NB4 (cell line): ENCODE measurements around the gene NCR1.

Experiments
- MYC ChIP-seq: IDR thresholded peaks from 2 replicates; pipeline ENCODE4 v1.6.1; 2011; ENCODE audit warnings: low read depth, low read length
- POLR2A ChIP-seq: IDR thresholded peaks from 2 replicates; pipeline ENCODE4 v1.6.1; 2011; ENCODE audit warnings: mild to moderate bottlenecking; ENCODE audit not compliant: insufficient read length; ENCODE audit errors: extremely low read depth
- TF ChIP-seq, protein P1 (sequence below): IDR thresholded peaks from one replicate; pipeline ENCODE4 v1.5.1; 2012; ENCODE audit warnings: low read depth, low read length
- TF ChIP-seq, protein P2 (sequence below): IDR thresholded peaks from 2 replicates; pipeline ENCODE4 v1.6.1; 2011; ENCODE audit warnings: low read depth, low read length

DNA sequence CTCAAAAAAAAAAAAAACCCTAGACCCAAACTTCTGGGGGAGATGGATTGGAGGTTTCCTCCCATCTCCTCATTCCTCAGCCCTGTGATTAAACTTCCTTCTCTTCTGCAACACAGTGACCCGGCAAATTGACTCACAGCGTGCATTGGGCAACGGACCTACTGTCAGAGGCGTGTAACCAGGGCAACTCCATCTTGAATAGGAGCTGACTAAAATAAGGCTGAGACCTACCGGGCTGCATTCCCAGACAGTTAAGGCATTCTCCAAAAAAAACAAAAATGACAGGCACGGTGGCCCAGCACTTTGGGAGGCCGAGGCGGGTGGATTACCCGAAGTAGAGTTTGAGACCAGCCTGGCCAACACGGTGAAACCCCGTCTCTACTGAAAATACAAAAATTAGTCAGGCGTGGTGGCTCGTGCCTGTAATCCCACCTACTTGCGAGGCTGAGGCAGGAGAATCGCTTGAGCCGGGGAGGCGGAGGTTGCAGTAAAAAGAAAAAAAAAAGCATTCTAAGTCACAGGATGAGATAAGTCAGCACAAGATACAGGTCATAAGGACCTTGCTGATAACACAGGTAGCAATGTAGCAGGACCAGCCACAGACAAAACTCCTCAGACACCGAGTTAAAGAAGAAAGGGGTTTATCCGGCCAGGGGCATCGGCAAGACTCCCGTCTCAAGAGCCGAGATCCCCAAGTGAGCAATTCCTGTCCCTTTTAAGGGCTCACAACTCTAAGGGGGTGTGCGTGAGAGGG is 46.8 kb downstream of the NCR1 start:
- TF ChIP-seq MYC (no peak), POLR2A (no peak)
- TF ChIP-seq, protein P1, sequence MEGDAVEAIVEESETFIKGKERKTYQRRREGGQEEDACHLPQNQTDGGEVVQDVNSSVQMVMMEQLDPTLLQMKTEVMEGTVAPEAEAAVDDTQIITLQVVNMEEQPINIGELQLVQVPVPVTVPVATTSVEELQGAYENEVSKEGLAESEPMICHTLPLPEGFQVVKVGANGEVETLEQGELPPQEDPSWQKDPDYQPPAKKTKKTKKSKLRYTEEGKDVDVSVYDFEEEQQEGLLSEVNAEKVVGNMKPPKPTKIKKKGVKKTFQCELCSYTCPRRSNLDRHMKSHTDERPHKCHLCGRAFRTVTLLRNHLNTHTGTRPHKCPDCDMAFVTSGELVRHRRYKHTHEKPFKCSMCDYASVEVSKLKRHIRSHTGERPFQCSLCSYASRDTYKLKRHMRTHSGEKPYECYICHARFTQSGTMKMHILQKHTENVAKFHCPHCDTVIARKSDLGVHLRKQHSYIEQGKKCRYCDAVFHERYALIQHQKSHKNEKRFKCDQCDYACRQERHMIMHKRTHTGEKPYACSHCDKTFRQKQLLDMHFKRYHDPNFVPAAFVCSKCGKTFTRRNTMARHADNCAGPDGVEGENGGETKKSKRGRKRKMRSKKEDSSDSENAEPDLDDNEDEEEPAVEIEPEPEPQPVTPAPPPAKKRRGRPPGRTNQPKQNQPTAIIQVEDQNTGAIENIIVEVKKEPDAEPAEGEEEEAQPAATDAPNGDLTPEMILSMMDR, result no peak
- TF ChIP-seq, protein P2, sequence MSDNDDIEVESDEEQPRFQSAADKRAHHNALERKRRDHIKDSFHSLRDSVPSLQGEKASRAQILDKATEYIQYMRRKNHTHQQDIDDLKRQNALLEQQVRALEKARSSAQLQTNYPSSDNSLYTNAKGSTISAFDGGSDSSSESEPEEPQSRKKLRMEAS, result no peak
